Vagina (tissue), 2 donors: Measurements from ENCODE around the gene SORCS1.

ENCODE experiments used
- POLR2AphosphoS5 ChIP-seq, 2 donors: sonication (generic); formaldehyde crosslinking; IDR thresholded peaks; one replicate each; pipeline ENCODE4 v1.9.0; 2017; ENCODE audit warnings: antibody characterized with exemption in 2 of 2, mild to moderate bottlenecking in 2 of 2, low read depth in 1 of 2; ENCODE audit not compliant: insufficient read depth in 1 of 2
- TF ChIP-seq, protein P1 (sequence below), 3 experiments: fragments of 450-650 bp in 2 of 3; fragments of 200-600 bp in 1 of 3; sonication (generic) in 1 of 3; IDR thresholded peaks; one replicate each; pipeline ENCODE4 v1.5.1; 2017 to 2019; ENCODE audit warnings: antibody characterized with exemption in 3 of 3, mild to moderate bottlenecking in 2 of 3, moderate library complexity in 2 of 3

- TF ChIP-seq, protein P1, sequence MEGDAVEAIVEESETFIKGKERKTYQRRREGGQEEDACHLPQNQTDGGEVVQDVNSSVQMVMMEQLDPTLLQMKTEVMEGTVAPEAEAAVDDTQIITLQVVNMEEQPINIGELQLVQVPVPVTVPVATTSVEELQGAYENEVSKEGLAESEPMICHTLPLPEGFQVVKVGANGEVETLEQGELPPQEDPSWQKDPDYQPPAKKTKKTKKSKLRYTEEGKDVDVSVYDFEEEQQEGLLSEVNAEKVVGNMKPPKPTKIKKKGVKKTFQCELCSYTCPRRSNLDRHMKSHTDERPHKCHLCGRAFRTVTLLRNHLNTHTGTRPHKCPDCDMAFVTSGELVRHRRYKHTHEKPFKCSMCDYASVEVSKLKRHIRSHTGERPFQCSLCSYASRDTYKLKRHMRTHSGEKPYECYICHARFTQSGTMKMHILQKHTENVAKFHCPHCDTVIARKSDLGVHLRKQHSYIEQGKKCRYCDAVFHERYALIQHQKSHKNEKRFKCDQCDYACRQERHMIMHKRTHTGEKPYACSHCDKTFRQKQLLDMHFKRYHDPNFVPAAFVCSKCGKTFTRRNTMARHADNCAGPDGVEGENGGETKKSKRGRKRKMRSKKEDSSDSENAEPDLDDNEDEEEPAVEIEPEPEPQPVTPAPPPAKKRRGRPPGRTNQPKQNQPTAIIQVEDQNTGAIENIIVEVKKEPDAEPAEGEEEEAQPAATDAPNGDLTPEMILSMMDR (IDR thresholded peaks at IDR 0.05) = no peak
- TF ChIP-seq POLR2AphosphoS5 (IDR thresholded peaks at IDR 0.05; ENCODE audit: insufficient read depth in 1 of 2, low read depth in 1 of 2) = no peak
Measured at GRCh38 chr10:106971411-106971831, 193.1 kb downstream of the SORCS1 start.
